ENCODE measurements around the gene ATAT1.
A peak's percentile ranks its signal among the peaks of the same experiment; 100 is the strongest.

ATAT1 gene

DNA sequence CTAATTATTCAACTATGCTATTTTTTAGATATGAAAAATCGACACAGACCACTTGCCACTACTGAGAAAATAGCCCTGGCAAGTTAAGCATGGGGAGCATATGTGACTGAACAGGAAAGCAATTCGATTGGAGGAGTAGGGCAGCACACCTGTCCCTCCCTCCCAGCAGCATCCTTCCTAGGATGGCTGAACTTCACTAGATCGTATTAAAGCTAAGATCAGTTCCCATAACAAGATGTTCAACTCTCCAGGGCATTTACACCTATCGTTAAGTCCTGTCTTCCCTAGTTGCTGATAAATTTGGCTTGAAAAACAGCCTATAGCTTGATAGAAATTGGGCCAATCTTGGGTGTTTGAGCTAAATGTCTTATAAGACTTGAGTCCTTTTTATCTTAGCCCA, 16.6 kb upstream of the ATAT1 start:
- TF ChIP-seq, protein P1, sequence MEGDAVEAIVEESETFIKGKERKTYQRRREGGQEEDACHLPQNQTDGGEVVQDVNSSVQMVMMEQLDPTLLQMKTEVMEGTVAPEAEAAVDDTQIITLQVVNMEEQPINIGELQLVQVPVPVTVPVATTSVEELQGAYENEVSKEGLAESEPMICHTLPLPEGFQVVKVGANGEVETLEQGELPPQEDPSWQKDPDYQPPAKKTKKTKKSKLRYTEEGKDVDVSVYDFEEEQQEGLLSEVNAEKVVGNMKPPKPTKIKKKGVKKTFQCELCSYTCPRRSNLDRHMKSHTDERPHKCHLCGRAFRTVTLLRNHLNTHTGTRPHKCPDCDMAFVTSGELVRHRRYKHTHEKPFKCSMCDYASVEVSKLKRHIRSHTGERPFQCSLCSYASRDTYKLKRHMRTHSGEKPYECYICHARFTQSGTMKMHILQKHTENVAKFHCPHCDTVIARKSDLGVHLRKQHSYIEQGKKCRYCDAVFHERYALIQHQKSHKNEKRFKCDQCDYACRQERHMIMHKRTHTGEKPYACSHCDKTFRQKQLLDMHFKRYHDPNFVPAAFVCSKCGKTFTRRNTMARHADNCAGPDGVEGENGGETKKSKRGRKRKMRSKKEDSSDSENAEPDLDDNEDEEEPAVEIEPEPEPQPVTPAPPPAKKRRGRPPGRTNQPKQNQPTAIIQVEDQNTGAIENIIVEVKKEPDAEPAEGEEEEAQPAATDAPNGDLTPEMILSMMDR (IDR thresholded peaks at IDR 0.05), result no peak

DNA sequence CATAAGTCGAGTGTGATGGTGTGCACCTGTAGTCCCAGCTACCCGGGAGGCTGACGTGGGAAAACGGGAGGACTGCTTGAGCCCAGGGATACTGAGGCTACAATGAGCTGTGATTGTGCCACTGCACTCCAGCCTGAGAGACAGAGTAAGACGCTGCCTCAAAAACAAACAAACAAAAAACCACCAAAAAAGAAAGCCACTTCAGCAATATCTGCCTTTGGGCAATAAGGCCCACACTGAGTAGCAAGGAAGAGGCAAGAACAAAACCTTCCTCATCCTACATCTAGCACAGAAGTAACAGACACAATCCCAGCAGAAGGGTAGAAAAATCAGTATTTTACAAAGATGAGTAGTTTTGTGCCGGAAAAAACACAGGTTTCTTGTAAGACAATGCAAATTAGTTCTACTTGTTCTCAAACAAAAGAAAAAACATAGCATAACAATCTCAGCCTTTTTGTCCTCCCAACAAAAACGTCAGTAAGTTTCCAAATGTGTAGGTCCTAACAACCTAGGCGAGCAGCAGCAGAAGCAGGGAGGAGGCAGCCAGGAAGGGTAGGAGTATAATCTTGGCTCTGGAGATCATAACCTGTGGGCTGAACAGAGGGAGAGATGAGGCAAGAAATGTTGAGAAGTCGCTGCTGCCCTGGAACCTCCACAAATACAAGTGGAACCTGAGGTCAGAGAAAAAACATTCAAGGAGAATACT, 15.4 kb upstream of the ATAT1 start:
- TF ChIP-seq, protein P1 (IDR thresholded peaks at IDR 0.05), result no peak

DNA sequence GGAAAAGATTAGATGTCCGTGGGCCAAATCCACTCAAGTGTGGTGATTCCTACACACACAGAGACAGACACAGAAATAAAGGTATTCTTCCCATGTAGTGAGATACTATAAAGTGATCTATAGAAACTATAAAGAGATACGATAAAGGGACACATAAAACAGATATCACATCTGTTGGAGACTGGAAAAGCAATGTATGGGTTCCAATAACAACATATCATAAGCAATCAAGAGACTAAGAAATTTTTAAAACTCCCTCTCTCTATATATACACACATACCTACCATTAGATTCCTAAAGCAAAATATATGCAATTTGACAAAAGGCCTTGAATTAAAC, 14.8 kb upstream of the ATAT1 start:
- TF ChIP-seq, protein P1 (IDR thresholded peaks at IDR 0.05), result no peak

DNA sequence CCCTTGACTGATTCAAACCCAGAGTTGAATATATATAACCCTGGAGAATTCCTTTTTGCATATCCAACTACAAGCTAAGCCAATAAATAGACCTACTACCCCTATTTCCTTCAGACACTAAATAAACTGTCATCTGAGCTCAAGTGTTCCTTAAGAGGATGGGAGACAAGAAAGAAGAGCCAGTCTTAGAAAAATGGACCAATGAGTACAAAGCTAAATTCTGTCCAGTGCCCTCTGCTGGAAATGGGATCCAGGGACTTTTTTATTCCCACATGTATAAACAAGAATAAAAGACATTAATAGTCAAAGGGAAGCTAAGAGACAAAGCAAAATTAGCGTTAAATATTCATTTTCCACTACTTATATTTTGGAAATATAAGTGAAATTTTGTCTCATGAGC, 14.5 kb upstream of the ATAT1 start:
- TF ChIP-seq, protein P1 (IDR thresholded peaks at IDR 0.05), result peak; percentile 40; the same call in 1 of the 2 replicates

DNA sequence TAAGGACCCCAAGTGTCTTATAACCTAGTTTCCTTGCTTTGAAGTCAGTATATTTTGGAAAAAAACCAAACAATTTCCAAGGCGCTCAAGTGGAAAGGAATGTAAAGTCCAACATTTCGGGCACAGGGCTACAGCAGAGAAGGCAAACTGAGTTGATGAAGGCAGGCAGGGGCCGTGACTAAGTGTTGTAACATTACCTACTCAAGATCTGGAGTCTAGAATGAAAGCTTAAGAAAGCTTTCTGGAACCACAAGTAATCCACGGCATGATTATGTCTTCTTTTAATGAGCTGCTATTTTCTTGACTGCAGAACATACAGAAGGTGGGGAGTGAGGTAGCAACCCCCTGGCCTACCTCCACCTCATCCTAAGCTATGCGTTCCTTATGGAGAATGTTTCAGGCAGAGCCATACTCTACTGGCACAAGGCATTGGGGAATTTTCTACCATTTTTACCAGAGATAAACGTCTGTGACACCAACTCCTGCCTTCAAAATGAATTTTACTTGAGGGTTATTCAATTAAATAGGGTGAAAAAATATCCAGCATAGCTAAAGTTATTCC, 13.9 kb upstream of the ATAT1 start:
- TF ChIP-seq, protein P1 (IDR thresholded peaks at IDR 0.05), result no peak

DNA sequence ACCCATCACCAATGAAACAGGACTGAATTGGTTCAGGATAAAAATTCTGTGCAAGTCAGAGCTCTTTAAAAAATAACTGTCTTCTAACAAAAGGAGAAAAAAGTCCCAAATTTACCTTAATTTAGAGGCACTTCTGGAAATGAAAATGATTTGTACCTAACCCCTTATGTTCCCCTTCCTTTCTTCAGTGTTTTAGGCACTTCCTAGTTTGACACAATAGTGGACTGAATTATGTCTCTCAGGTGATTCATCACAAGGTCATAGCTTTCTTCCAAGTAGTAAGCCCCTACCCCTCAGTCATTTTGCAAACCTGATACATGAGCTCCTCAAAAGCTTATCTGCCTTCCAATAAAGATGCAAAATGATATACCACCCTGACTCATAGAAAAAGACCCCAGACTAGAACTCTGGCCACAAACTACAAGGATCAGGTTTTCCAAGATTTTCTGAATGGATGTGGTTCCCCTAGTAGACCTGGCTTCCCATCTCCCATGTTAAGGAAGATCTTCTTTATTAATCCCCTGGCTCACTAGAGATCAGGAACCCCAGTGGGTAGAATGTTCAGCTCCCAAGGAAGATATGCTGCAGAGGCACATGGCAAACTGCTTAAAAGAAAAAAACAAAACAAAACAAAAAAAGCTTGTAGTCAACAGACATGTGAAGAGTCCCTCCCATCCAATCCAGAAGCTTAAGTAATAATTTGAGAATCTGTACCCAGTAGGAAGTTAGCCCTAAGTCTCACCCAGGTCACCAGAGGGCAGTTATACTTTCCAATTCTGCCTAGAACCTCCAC, 13.2 kb upstream of the ATAT1 start:
- TF ChIP-seq, protein P1 (IDR thresholded peaks at IDR 0.05), result no peak

DNA sequence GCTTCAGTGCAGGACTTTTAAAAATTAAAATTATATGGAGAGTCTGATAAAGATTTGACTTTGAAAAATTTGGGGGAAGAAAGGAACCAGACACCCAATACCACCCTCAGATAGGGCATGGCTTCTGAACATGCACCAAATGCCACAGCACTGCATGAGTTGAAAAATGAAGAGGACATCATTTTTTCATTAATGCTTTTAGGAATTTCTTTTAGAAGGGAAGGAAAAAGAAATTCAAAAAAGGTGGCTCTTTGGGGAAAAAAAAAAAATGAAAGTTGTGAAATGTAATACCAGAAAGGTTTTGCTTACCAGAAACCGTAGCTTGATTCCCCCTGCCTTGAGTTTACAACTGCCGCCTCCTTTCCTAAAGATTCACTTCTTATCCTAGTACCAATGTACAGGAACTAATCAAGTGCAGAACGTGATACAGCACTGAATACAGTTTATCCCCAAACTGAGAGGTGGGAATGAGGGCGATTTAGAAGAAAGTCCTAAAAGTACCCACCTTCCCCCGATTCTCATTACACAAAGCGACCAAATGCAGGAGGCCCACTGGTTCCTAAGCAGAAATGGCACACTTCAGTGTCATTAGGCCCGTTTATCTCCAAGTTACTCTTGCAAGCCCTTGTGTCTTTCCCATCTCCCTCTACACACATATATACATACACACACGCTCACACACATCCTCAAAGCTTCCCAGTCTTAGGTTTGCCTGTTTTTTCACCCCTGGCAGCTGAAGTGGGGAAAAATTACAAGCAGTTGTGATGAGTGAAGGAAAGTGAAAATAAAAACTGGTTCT, 12.4 kb upstream of the ATAT1 start:
- TF ChIP-seq, protein P1 (IDR thresholded peaks at IDR 0.05), result no peak

Measured in LNCAP (cell line).